HG03354 (cell line): Measurements from ENCODE around the gene UQCC2.

Experiments used
- ATAC-seq: cut with Tn5 transposase; IDR thresholded peaks from one replicate; pipeline ENCODE4 v1.9.1; 2021; ENCODE audit warnings: mild to moderate bottlenecking; ENCODE audit not compliant: unreplicated experiment, poor library complexity, severe bottlenecking

The UQCC2 gene

GRCh38 chr6:33679761-33680160 is 31.7 kb downstream of the UQCC2 start:
- ATAC-seq: no peak

GRCh38 chr6:33678932-33679490 is 32.5 kb downstream of the UQCC2 start:
- ATAC-seq: no peak

GRCh38 chr6:33678233-33678931 is 33.1 kb downstream of the UQCC2 start:
- no peak for ATAC-seq

GRCh38 chr6:33677689-33678088 is 33.8 kb downstream of the UQCC2 start:
- no peak for ATAC-seq

- no peak for ATAC-seq
Measured at GRCh38 chr6:33677143-33677660, 34.3 kb downstream of the UQCC2 start.

- no peak for ATAC-seq
Measured at GRCh38 chr6:33676416-33677142, 34.9 kb downstream of the UQCC2 start.

- no peak for ATAC-seq
Measured at GRCh38 chr6:33675968-33676367, 35.5 kb downstream of the UQCC2 start.

GRCh38 chr6:33673851-33674250 is 37.6 kb downstream of the UQCC2 start:
- ATAC-seq: no peak

- ATAC-seq: no peak
Measured at GRCh38 chr6:33672808-33673207, 38.7 kb downstream of the UQCC2 start.

- ATAC-seq: no peak
Measured at GRCh38 chr6:33671744-33672072, 39.8 kb downstream of the UQCC2 start.

GRCh38 chr6:33670971-33671743 is 40.3 kb downstream of the UQCC2 start:
- ATAC-seq: no peak

GRCh38 chr6:33670086-33670660 is 41.3 kb downstream of the UQCC2 start:
- no peak for ATAC-seq

- ATAC-seq: no peak
Measured at GRCh38 chr6:33668914-33669313, 42.6 kb downstream of the UQCC2 start.

- no peak for ATAC-seq
Measured at GRCh38 chr6:33668328-33668727, 43.2 kb downstream of the UQCC2 start.

GRCh38 chr6:33667776-33668175 is 43.7 kb downstream of the UQCC2 start:
- no peak for ATAC-seq

GRCh38 chr6:33667072-33667471 is 44.4 kb downstream of the UQCC2 start:
- no peak for ATAC-seq

- ATAC-seq: no peak
Measured at GRCh38 chr6:33665957-33666356, 45.5 kb downstream of the UQCC2 start.

GRCh38 chr6:33664506-33665057 is 46.9 kb downstream of the UQCC2 start:
- no peak for ATAC-seq

GRCh38 chr6:33663727-33664449 is 47.6 kb downstream of the UQCC2 start:
- ATAC-seq: no peak
